HG03558 (cell line): ENCODE results near the gene POTEF.
"Not testable (repeated sequence)": the region's sequence is repeated elsewhere in the genome, so short reads cannot be mapped to it uniquely, and the experiment has no call there.

Experiments
- ATAC-seq: cut with Tn5 transposase; IDR thresholded peaks from one replicate; pipeline ENCODE4 v1.9.1; 2021; ENCODE audit warnings: moderate number of reproducible peaks; ENCODE audit not compliant: unreplicated experiment; ENCODE audit errors: extremely low read depth

Gene POTEF

DNA sequence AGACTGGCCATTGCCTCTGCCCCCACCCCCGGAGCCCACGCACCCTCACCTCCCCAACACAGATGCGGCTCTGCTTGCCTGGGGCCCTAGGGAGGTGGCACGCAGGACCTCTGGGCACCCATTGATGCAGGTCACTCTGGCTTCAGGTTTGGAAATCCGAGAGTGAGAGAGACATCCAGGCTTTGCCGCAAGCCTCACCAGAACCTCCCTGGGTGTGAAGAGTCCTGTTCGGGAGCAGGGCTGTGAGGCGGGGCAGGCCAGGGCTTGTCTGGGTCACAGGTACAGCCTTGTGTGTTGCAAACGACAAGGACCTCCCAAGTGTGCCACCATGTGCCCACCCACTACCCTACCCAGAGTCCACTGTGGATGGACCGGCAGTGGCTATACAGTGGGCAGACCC, 7.5 kb upstream of the POTEF start:
- ATAC-seq = not testable (repeated sequence)

DNA sequence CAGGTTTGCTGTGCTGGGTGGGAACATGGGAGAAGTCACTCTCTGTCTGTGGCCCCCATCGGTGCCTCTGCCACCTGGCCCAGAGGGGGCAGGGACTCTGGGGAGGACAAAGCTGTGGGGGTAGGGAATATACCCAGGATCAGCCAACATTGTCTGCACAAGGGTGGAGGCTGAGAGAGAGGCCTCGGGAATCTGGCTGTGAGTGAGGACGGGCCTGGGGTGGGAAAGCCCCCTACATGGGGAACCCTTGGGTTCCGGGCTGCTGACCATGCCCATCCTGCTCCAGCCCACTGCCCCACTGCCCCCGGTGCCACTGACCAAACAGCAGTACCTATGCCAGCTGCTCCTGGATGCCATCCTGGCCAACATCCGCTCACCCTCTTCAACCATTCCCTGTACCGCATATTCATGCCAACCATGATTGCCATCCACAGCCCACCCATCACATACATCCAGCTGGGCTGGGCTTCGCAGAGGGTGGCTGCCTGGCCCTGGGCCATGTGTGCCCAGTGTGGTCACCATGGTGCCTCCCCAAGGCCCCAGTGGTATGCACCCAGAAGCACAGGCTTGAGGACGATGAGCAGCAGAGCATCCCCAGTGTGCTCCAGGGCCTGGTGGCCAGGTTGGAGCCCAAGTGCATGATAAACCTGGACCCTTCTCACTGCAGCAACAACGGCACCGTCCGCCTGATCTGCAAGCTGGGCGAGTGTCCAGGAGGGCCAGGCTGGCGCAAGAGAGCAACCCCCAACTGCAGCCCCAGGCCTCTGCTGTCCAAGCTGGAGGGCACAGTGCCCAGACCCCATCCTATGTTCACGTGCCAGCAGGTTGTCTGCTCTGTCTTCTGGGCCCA, 6.9 kb upstream of the POTEF start:
- no peak for ATAC-seq

GRCh38 chr2:130128464-130128863, 558 bp downstream of the POTEF start:
- ATAC-seq = not testable (repeated sequence)

- ATAC-seq = not testable (repeated sequence)
Observed at GRCh38 chr2:130127726-130128125, 1.3 kb downstream of the POTEF start.

DNA sequence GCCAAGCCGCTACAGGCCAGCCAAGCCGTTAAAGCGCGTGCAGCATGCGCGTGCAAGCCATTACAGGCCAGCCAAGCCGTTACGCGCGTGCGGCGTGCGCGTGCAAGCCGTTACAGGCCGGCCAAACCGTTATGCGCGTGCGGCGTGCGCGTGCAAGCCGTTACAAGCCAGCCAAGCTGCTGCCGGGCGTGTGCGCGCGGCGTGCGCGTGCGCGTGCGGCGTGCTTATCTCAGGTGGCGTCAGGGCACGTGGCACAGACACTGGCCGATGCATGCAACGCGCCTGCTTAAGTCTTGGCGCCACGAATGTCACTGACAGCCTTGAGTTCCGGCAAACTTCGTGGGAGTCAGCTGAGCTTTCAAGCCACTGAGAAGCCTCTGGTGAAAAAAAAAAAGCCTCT, 8.1 kb downstream of the POTEF start:
- not testable (repeated sequence) for ATAC-seq

GRCh38 chr2:130102597-130103363, 26.2 kb downstream of the POTEF start:
- ATAC-seq = not testable (repeated sequence)

DNA sequence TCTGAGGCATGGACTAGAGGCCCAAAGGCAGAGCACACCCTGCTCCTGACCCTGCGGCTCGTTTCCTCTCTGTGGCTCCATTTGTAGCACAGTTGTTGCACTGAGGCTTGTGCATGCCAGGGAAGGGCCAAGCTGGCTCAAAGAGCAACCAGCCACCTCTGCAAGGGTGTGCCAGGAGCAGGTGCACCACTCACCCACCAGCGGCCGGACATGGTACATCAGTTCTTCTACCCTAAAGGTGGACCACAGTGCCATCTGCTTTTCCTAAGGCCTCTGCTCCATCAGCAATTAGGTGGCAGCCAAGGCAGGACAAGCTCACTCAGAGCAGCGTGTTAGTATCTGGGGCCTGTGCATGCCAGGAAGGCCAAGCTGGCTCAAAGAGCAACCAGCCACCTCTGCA, 66.4 kb downstream of the POTEF start:
- not testable (repeated sequence) for ATAC-seq

DNA sequence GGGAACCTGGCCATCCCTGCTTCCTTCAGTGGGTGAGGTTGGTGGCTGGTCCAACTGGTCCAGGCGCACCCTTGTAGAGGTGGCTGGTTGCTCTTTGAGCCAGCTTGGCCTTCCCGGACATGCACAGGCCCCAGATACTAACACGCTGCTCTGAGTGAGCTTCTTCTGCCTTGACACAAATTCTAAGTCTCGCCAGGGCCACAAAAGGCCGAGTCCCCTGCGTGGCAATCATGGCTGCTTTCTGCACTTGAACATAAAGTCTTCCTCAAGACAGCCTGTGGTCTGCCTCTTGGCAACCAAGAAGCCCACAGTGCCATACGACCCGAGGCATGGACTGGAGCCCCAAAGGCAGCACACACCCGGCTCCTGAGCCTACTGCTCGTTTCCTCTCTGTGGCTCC, 69.0 kb downstream of the POTEF start:
- ATAC-seq = not testable (repeated sequence)

- not testable (repeated sequence) for ATAC-seq
Observed at GRCh38 chr2:130056336-130056735, 72.7 kb downstream of the POTEF start.

DNA sequence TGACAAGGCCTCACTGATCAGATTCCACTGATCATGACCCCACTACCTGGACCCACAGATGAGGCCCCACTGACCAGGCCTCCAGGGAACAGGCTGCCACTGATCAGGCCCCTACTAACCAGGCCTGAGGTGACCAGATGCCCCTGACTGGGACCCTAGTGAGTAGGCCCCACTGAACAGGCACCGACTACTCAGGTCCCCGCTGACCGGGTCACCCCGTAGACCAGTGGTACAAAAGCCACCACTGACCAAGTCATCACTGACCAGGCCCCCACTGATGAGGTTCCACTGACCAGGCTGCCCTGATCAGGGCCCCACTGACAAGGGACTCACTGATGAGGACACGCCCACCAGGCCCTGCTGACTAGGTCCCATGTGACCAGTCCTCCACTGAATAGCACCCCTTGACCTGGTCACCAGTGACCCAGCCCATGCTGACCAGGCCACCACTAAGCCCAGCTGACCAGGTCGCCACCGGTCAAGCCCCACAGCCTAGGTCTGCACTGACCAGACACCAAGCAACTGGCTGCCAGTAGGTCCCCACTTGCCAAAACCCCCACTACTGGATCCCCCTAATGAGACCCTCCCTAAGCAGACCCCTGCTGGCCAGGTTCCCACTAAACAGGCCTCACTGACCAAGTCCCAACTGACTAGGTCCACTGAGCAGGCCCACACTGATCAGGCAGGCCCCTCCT, 75.7 kb downstream of the POTEF start:
- ATAC-seq = not testable (repeated sequence)

DNA sequence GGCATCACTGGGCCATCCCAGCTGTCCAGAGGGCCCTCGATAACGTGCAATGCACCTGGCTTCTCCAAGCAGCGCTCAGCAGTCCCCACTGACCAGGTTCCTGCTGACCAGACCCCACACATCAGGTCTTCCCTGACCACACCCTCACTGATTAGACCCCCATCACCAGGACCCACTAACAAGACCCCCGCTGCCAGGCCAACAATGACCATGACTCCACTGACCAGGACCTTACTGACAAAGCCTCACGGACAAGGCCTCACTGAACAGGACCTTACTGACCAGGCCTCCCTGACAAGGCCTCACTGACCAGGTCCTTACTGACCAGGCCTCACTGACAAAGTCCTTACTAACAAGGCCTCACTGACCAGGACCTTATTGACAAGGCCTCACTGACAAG, 76.6 kb downstream of the POTEF start:
- not testable (repeated sequence) for ATAC-seq

- not testable (repeated sequence) for ATAC-seq
Observed at GRCh38 chr2:130048422-130048821, 80.6 kb downstream of the POTEF start.

- not testable (repeated sequence) for ATAC-seq
Observed at GRCh38 chr2:130038265-130038603, 90.8 kb downstream of the POTEF start.

DNA sequence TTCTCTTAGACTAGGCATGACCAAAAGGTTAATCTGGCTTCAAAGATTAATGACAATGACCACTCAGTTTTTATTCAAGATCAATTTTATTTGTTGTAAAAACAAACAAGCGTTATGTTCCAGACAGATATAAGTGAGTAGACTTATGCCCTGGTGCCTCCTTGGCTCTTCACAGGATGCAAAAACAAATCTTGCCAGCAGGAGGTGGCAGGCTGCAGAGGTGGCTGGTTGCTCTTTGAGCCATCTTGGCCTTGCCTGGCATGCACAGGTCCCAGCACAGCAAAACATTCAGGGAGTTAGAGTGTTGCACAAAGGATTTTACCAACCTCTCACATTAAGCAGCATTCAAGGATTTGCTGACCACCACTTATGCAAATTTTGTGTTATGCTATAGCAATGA, 103.1 kb downstream of the POTEF start:
- ATAC-seq = not testable (repeated sequence)
